ENCODE measurements around the gene SLC25A38.

SLC25A38 gene

DNA sequence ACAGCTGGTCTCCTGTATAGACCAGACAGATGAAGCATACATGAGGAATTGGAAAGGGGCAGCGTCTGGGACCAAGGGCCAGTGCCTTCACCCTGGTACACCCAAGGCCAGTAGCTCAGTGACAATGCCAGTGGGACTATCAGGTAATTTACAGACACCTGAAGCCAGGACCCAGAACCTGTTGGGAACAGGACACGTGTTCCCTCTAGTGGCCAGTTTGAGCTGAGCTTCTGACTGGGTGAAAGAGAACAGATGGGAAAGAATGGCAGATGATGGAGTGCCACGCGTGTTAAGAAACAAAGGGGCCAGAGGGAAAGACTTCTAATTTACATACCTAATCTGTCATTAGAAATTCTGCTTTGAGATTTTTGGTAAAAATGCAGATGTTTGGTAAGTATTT is 5.1 kb upstream of the SLC25A38 start:
- no peak for DNase-seq

- no peak for DNase-seq
Measured at GRCh38 chr3:39378957-39379777, 4.0 kb upstream of the SLC25A38 start.

GRCh38 chr3:39379778-39380155 is 3.4 kb upstream of the SLC25A38 start:
- DNase-seq = no peak

GRCh38 chr3:39381432-39381831 is 1.7 kb upstream of the SLC25A38 start:
- no peak for DNase-seq

DNA sequence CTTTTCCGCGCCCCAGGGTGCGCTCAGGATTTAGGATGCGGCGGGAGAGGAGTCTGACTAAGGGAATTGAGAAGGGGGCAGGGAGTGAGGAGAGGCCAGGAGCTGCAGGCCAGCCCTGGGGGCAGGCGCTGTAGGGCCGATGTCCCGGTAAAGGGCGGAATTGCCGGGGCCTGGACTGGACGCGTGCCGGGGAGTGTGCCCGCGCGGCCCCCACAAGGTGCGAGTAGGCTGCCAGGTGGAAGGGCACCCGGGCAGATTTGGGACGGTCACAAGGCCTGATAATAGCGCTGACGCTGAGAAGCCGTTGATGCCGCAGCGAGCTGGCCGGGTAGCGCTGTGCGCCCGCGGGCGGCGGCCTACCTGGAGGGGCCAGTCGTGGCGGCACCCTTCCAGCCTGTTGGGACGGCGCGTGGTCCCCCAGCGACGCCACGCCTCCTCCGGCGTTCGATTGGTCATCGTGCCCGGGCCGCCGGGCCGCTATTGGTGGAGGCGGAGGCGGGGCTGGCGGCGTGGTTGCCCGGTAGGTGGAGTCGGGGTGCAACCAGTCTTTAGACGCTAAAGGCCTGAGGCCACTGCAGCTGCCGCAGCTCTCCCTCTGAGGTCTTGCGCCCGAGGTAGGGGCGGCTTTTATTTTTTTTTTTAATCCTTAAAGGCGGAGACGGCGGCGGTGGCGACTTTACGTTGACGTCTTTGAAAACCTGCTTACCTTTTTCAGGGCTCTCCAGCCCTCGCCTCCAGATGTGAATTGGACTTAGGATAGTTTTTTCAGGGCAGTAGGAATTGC is 903 bp downstream of the SLC25A38 start:
- DNase-seq = no peak

GRCh38 chr3:39384665-39385000 is 1.5 kb downstream of the SLC25A38 start:
- no peak for DNase-seq

- no peak for DNase-seq
Measured at GRCh38 chr3:39385456-39386090, 2.4 kb downstream of the SLC25A38 start.

DNA sequence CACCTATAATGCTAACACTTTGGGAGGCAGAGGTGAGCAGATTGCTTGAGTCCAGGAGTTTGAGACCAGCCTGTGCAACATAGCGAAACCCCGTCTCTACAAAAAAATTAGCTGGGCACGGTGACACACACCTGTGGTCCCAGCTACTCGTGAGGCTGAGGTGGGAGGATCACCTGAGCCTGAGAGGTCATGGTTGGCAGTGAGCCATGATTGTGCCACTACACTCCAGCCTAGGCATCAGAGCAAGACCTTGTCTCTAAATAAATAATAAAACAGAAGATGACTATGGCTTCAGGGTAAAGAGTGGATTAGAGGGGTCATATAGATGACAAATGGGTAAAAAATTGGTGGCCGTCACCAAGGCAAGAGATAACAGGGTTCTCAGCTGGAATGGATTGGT is 3.1 kb downstream of the SLC25A38 start:
- DNase-seq = no peak

DNA sequence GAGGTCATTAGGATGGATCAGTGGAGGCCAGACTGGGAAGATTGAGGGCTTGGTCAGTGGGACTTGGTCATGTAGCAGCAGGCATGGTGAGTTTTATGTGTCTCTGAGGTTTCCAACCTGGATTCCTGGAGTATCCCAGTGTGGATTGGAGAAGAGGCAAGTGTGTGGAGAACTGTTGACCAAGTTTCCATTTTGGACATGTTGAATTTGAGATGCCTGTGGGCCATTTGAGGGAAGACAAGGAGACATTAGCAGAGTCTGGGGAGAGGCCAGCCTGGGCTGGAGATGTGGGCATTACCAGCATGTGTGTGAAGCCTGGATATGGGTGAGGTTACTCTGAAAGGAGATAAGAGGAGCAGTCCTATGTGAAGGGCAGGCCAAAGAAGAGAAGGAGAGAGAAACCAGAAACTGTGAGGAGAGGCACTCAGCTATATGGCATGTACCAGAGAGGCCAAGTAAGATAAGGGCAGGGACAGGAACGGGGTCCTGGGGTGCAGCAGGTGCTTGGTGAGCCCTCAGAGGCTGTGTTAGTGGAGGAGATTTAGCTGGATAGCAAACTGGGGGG is 4.3 kb downstream of the SLC25A38 start:
- DNase-seq = no peak

GRCh38 chr3:39388153-39388552 is 5.0 kb downstream of the SLC25A38 start:
- no peak for DNase-seq

- DNase-seq = no peak
Measured at GRCh38 chr3:39388741-39389248, 5.6 kb downstream of the SLC25A38 start.

- no peak for DNase-seq
Measured at GRCh38 chr3:39390181-39390580, 7.0 kb downstream of the SLC25A38 start.

- no peak for DNase-seq
Measured at GRCh38 chr3:39396690-39397089, 13.5 kb downstream of the SLC25A38 start.

- no peak for DNase-seq
Measured at GRCh38 chr3:39398700-39399099, 15.5 kb downstream of the SLC25A38 start.

DNA sequence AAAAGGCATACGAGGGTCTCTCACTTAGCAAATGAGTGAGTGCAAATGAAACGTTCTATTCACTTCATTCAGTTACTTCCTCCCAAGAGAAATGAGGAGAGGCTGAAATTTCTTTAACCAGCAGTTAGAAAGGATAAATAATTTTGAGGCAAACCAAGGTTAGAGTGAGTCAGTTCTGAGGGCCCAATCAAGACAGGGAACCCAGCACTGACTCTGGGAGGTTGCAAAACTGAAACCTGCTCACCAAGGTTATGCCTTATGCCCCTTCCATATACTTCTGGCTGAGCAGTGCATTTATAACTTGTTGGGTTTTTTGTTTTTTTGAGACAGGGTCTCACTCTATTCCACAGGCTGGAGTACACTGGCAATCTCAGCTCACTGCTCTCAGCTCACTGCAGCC is 18.8 kb downstream of the SLC25A38 start:
- no peak for DNase-seq

DNA sequence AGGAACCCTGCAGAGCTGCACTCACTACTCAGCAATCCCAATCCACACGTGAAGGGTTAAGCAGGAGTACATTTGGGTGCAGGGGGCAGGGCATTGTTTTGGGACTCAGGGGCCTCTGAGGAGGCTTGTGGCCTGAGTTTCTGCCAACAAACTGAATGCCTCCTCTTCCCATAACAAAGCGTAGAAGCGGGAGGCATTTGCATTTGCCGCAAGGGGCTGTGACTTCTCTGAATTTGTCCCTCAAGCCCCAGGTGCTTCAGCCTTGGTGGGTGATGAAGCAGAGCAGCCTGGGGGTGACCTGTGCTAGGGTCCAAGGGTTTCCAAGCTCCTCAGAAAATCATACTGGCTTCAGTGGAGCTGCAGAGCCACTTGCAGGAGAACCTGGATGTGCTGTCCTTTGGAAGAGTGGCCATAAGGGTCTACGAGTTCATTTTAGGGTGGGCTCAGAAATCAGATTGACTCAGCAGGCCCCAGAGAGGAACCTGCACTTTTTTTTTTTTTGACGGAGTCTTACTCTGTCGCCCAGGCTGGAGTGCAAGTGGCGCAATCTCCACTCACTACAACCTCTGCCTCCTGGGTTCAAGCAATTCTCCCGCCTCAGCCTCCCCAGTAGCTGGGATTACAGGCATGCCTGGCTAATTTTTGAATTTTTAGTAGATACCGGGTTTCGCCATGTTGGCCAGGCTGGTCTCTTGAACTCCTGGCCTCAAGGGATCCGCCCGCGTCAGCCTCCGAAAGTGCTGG is 21.9 kb downstream of the SLC25A38 start:
- DNase-seq = no peak

DNA sequence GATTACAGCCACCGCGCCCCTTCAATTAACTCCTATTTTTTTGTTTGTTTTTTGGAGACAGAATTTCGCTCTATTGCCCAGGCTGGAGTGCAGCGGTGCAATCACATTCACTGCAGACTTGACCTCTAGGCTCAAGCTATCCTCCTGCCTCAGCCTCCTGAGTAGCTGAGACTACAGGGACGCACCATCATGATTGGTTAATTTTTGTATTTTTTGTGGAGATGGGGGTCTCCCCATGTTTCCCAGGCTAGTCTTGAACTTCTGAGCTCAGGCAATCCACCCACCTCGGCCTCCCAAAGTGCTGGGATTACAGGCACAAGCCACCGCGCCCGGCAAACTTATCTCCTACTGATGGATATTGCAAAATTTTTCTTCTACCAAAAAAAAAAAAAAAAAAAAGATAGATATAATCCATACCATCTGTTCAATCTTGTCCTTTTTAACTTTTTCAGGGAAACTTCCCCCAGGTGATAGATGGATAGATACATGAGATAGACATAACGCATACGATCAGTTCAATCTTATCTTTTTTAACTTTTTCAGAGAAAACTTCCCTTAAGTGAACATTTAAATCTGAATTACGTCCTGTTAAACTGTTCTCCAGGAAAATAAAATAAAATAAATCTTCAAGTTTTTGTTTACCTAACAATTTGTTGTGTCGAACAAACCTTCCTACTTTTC is 22.7 kb downstream of the SLC25A38 start:
- no peak for DNase-seq

DNA sequence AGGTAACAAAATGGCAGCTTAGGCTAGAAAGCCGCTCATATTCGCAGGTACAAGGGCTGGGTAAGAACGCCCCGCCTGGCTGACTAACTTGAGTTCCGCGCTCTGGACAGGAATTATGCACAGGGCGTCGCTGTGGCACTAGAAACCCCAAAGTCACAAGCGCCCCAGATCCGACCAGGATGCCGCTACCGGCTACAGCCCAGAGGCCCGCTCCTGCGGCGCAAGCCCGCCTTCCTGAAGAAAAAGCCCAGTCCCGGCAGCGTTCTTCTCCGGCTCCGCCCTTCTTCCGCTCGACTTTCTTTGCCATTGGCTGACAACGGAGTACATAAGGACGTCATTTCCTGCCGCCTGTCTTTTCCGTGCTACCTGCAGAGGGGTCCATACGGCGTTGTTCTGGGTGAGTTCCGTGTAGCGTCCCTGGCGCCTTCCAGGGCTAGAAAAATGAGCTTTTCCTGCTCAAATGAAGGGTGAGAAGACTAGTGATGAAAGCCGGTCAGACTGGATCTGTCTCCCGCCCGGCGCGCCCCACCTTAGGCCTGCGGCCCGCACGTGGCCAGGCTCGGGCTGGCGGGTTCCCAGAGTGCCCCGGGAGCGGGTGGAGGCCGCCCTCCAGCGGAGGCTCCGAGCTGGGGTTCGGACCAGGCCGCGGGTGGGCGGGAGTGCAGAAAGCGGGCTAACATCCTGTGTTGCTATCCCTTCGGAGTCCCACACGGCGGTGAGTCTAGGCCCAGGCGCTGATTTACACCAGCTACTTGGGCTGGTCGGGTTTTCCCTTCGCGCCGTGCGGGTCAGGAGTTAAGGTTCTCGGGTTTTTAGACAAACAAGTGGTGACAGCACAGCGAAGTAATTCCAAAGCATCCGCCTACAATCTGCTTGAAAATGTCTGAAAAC is 23.4 kb downstream of the SLC25A38 start, which contains the start of gene RPSA:
Gene RPSA (plus strand): TSS at position 353 of the 891 bp plus-strand sequence. CDS start 934 bp downstream, outside the sequence.
- peak; percentile 90 for DNase-seq

DNA sequence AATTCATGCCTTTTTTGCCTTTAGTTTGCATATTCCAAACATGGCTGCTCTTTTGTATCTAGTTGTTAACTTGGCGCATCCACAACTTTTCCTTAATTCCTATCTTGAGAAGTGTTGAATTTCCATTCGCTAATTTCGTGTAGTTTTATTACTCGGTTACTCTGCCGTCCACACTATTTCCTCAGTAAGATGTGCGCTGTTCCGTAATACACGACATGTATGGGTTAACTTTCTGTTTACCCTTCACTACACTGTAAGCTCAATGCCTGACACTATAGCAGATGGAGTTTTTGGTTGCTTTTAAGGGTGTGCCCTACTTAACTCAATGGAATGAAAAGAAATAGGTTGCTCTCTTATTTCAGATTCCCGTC is 24.1 kb downstream of the SLC25A38 start:
- DNase-seq = no peak

GRCh38 chr3:39407773-39408492 is 24.8 kb downstream of the SLC25A38 start:
- no peak for DNase-seq
